Measurements from ENCODE around the gene SLC26A11.
"Not testable (repeated sequence)": the region's sequence is repeated elsewhere in the genome, so short reads cannot be mapped to it uniquely, and the experiment has no call there.

Gene SLC26A11

GRCh38 chr17:80295559-80295958, 75.3 kb downstream of the SLC26A11 start:
- DNase-seq (ENCODE audit: low read depth, low spot score) = no peak
- no peak overlapping the region for H3K27ac ChIP-seq

- H3K27ac ChIP-seq = no peak overlapping the region
- no peak for DNase-seq (ENCODE audit: low read depth, low spot score)
Measured at GRCh38 chr17:80296221-80296620, 76.0 kb downstream of the SLC26A11 start.

- H3K27ac ChIP-seq = no peak overlapping the region
- no peak for DNase-seq (ENCODE audit: low read depth, low spot score)
Measured at GRCh38 chr17:80297996-80298560, 77.9 kb downstream of the SLC26A11 start.

GRCh38 chr17:80299350-80300100, 79.3 kb downstream of the SLC26A11 start:
- DNase-seq (ENCODE audit: low read depth, low spot score); H3K27ac ChIP-seq: not testable (repeated sequence)

- H3K27ac ChIP-seq; DNase-seq (ENCODE audit: low read depth, low spot score): not testable (repeated sequence)
Measured at GRCh38 chr17:80300756-80301155, 80.5 kb downstream of the SLC26A11 start.

Measured in epithelial cell of prostate (primary cell).